Astrocyte of the spinal cord (primary cell): ENCODE results near the gene INPP5F.

Source experiments
- DNase-seq: peaks from one replicate; pipeline ENCODE4 v3.0.0; 2011; ENCODE audit warnings: low read depth, low spot score
- H3K4me3 ChIP-seq: 2 replicates; pipeline ENCODE4 v1.5.1; 2011; ENCODE audit warnings: low read depth, mild to moderate bottlenecking, low read length, moderate library complexity
- CTCF ChIP-seq: IDR thresholded peaks from 2 replicates; pipeline ENCODE4 v1.5.1; 2012; ENCODE audit warnings: low read depth, mild to moderate bottlenecking, low read length, inconsistent platforms
- in situ Hi-C: cut with HindIII; loops from 2 replicates; pipeline ENCODE4 v1.10.0; 2017; ENCODE audit warnings: low sequenced_read_pairs

The INPP5F gene

DNA sequence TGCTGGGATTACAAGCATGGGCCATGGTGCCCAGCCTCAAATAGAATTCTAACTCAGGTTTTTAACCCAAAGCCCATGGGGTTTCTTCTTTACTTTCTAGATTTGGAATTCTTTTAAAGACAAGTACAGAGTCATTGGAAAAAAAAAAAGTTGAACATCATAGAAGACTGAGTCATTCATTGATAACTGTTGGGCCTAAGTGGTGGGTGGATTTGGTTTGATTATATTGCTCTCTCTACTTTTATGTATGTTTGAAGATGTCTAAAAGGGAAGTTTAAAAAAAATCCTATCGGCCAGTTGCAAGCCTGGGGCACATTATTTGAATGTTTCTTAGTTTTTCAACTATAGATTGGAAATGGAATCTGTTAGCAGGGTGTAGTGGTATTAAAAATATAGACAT lies 49.7 kb downstream of the INPP5F start:
- TF ChIP-seq CTCF, result no peak
- in situ Hi-C loops, result no loop called here
- no peak overlapping the region for H3K4me3 ChIP-seq
- no peak for DNase-seq

- in situ Hi-C loops, result no loop called here
- H3K4me3 ChIP-seq, result no peak overlapping the region
- no peak for TF ChIP-seq CTCF
- DNase-seq, result no peak
These were observed 50.7 kb downstream of the INPP5F start for GRCh38 chr10:119776536-119776935.

DNA sequence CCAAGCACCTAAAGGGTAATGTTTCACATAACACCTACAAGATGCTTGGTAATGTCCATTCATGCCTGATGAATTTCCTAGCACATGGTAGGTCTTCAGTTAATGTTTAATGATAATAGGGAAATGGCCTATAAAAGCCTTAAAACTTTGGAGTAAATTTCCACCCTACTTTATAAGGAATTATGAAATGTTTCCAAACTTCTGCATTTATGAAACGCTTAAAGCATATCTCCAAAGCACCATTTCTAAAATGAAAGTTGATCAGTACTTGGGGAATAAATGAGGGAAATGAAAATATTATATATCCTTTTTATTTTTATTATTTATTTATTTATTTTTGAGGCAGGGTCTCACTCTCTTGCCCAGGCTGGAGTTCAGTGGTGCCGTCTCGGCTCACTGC lies 51.8 kb downstream of the INPP5F start:
- no peak overlapping the region for H3K4me3 ChIP-seq
- no peak for DNase-seq
- in situ Hi-C loops, result no loop called here
- no peak for TF ChIP-seq CTCF

DNA sequence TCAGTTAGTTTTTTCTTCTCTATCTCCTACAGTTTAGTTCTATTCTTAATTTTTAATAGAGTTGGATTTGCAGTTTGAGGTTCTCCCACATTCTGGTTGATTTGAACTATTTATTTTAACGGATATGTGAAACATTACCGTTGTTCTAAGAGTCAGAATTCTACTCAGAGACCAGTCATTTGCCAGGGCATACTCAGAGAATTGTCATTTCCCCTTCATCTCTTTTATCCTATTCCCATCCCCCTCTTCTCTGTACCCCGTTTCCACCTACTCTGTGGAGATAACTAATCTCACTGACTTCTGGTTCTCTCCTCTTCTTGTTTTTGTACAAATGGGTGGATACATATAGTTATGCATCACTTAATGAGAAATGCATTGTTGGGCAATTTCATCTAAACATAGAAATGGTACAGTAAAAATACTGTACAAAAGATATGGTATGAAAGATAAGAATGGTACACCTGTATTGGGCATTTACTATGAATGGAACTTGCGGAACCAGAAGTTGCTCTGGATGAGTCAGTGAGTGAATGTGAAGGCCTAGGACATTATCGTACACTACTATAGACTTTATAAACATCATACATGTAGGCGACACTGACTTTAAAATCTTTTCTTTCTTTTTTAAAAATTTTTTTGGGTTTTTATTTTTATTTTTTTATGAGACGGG lies 53.1 kb downstream of the INPP5F start:
- no peak for TF ChIP-seq CTCF
- no peak overlapping the region for H3K4me3 ChIP-seq
- in situ Hi-C loops, result no loop called here
- no peak for DNase-seq

GRCh38 chr10:119780879-119781480 lies 55.1 kb downstream of the INPP5F start:
- TF ChIP-seq CTCF, result no peak
- DNase-seq, result no peak
- in situ Hi-C loops, result no loop called here
- H3K4me3 ChIP-seq, result no peak overlapping the region

DNA sequence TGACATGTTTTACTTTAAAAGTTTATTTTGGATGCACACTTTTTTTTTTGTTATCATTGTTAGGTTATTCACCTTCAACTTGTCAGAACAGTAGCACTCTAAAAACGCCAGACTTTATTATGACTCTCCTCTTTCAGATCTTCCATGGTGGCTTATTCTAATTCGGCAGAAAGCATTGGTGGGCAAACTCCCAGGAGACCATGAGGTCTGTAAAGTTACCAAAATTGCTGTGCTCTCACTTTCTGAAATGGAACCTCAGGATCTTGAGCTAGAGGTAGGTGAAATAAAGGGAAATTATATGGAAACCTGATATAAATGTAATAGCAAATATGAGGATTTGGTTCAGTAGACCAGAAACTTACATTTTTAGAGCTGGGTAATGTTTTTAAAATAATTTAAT lies 55.6 kb downstream of the INPP5F start:
- in situ Hi-C loops, result no loop called here
- no peak overlapping the region for H3K4me3 ChIP-seq
- DNase-seq, result no peak
- no peak for TF ChIP-seq CTCF
